NCI-H146 treated with DMSO at 0.1 percent for 48 hours (cell line): ENCODE measurements around the gene LYPD1.

Experiments used
- DNase-seq: peaks from one replicate; lab custom pipeline; 2025; ENCODE audit not compliant: unreplicated experiment; lab: John Stamatoyannopoulos, UW

The LYPD1 gene

GRCh38 chr2:132638313-132639040, 31.5 kb downstream of the LYPD1 start:
- DNase-seq, result no peak

- DNase-seq, result no peak
Observed at GRCh38 chr2:132636346-132636745, 33.7 kb downstream of the LYPD1 start.

GRCh38 chr2:132633635-132634034, 36.4 kb downstream of the LYPD1 start:
- DNase-seq, result no peak

GRCh38 chr2:132632000-132632649, 37.9 kb downstream of the LYPD1 start:
- no peak for DNase-seq

- no peak for DNase-seq
Observed at GRCh38 chr2:132627536-132627935, 42.5 kb downstream of the LYPD1 start.

GRCh38 chr2:132623096-132623839, 46.7 kb downstream of the LYPD1 start:
- no peak for DNase-seq

GRCh38 chr2:132621131-132621875, 48.7 kb downstream of the LYPD1 start:
- no peak for DNase-seq

GRCh38 chr2:132620115-132620514, 49.9 kb downstream of the LYPD1 start:
- no peak for DNase-seq

GRCh38 chr2:132618734-132619133, 51.3 kb downstream of the LYPD1 start:
- DNase-seq, result no peak

GRCh38 chr2:132617989-132618388, 52.0 kb downstream of the LYPD1 start:
- no peak for DNase-seq

- no peak for DNase-seq
Observed at GRCh38 chr2:132615329-132616085, 54.5 kb downstream of the LYPD1 start.

GRCh38 chr2:132611719-132612118, 58.3 kb downstream of the LYPD1 start:
- DNase-seq, result no peak

- no peak for DNase-seq
Observed at GRCh38 chr2:132609101-132609890, 60.7 kb downstream of the LYPD1 start.

- no peak for DNase-seq
Observed at GRCh38 chr2:132608311-132608710, 61.7 kb downstream of the LYPD1 start.

GRCh38 chr2:132607426-132608090, 62.4 kb downstream of the LYPD1 start:
- no peak for DNase-seq

- DNase-seq, result no peak
Observed at GRCh38 chr2:132606649-132607048, 63.4 kb downstream of the LYPD1 start.

- no peak for DNase-seq
Observed at GRCh38 chr2:132605236-132606180, 64.5 kb downstream of the LYPD1 start.

GRCh38 chr2:132604561-132604960, 65.4 kb downstream of the LYPD1 start:
- no peak for DNase-seq
